ENCODE measurements around the gene GMDS. TPM values are rescaled to one million over a fixed set of nuclear protein-coding genes. Genes with fewer than 3 reads are reported as not detected.

GMDS gene
- total and polyA plus RNA-seq, 7 donors = 2.8 to 6.6 (median 4.7) TPM

- ATAC-seq = no peak
These were observed 580.2 kb downstream of the GMDS start for GRCh38 chr6:1665214-1665613.

GRCh38 chr6:1664329-1664728 is 581.1 kb downstream of the GMDS start:
- Histone ChIP-seq H3K9me3 (no peaks in the 10 kb centered on the region), H3K4me3 (no peak overlapping the region), H3K4me1 (no peaks in the 10 kb centered on the region), H3K27ac (no peak overlapping the region), H3K36me3 (ENCODE audit: insufficient read depth in 1 of 2, low read depth in 1 of 2) (no peaks in the 10 kb centered on the region), H3K27me3 (ENCODE audit: insufficient read depth in 3 of 3, low read length in 2 of 3) (no peaks in the 10 kb centered on the region)
- ATAC-seq (no peak), DNase-seq (no peak)
- intact Hi-C loops (cut with DNase I) = no loop called here
- WGBS, 3 donors = 56 to 75% (median 66%) methylated on average over 6 of the region's 6 CpGs
- no peak for TF ChIP-seq CTCF (IDR thresholded peaks at IDR 0.05)

More at GRCh38 chr6:1665214-1665613, 580.2 kb downstream of the GMDS start:
- Histone ChIP-seq H3K9me3 (no peaks in the 10 kb centered on the region), H3K27me3 (ENCODE audit: insufficient read depth in 3 of 3, low read length in 2 of 3) (no peaks in the 10 kb centered on the region), H3K4me1 (no peaks in the 10 kb centered on the region), H3K27ac (no peak overlapping the region), H3K4me3 (no peak overlapping the region), H3K36me3 (ENCODE audit: insufficient read depth in 1 of 2, low read depth in 1 of 2) (no peaks in the 10 kb centered on the region)
- DNase-seq = no peak
- 76 to 84% (median 84%) methylated on average over 2 of the region's 2 CpGs for WGBS, 3 donors
- intact Hi-C loops (cut with DNase I) = no loop called here
- no peak for TF ChIP-seq CTCF (IDR thresholded peaks at IDR 0.05)

- no peak for DNase-seq
- no peak for TF ChIP-seq CTCF (IDR thresholded peaks at IDR 0.05)
- H3K27ac ChIP-seq = no peak overlapping the region
- intact Hi-C loops (cut with DNase I) = no loop called here
- no peaks in the 10 kb centered on the region for H3K9me3 ChIP-seq
- 93 to 97% (median 94%) methylated on average over 5 of the region's 5 CpGs for WGBS, 3 donors
- no peaks in the 10 kb centered on the region for H3K36me3 ChIP-seq (ENCODE audit: insufficient read depth in 1 of 2, low read depth in 1 of 2)
- H3K4me3 ChIP-seq = no peak overlapping the region
- H3K4me1 ChIP-seq = no peaks in the 10 kb centered on the region
- H3K27me3 ChIP-seq (ENCODE audit: insufficient read depth in 3 of 3, low read length in 2 of 3) = no peaks in the 10 kb centered on the region
- no peak for ATAC-seq
These were observed 581.9 kb downstream of the GMDS start for GRCh38 chr6:1663511-1663910.

GRCh38 chr6:1662534-1662933 is 582.9 kb downstream of the GMDS start:
- Histone ChIP-seq H3K4me3 (no peak overlapping the region), H3K4me1 (no peaks in the 10 kb centered on the region), H3K36me3 (ENCODE audit: insufficient read depth in 1 of 2, low read depth in 1 of 2) (no peaks in the 10 kb centered on the region), H3K9me3 (no peaks in the 10 kb centered on the region), H3K27ac (no peak overlapping the region), H3K27me3 (ENCODE audit: insufficient read depth in 3 of 3, low read length in 2 of 3) (no peaks in the 10 kb centered on the region)
- intact Hi-C loops (cut with DNase I) = no loop called here
- no peak for TF ChIP-seq CTCF (IDR thresholded peaks at IDR 0.05)
- DNase-seq (no peak), ATAC-seq (no peak)

GRCh38 chr6:1659816-1660215 is 585.6 kb downstream of the GMDS start:
- ATAC-seq (no peak), DNase-seq (no peak)
- intact Hi-C loops (cut with DNase I) = no loop called here
- Histone ChIP-seq H3K36me3 (ENCODE audit: insufficient read depth in 1 of 2, low read depth in 1 of 2) (no peaks in the 10 kb centered on the region), H3K9me3 (no peaks in the 10 kb centered on the region), H3K27me3 (ENCODE audit: insufficient read depth in 3 of 3, low read length in 2 of 3) (no peaks in the 10 kb centered on the region), H3K27ac (no peak overlapping the region), H3K4me3 (no peak overlapping the region), H3K4me1 (no peaks in the 10 kb centered on the region)
- 84 to 96% (median 88%) methylated on average over 7 of the region's 7 CpGs for WGBS, 3 donors
- TF ChIP-seq CTCF (IDR thresholded peaks at IDR 0.05) = no peak

Measured in psoas muscle (tissue), 8 donors.